Mesenchymal stem cell (in vitro differentiated cells and primary cell): ENCODE results near the gene C5orf47.
A peak's percentile ranks its signal among the peaks of the same experiment; 100 is the strongest.

Experiments used
- DNase-seq: peaks from one replicate; pipeline ENCODE4 v3.0.0-alpha.2; 2013
- H2AFZ ChIP-seq: one replicate; pipeline ENCODE4 v1.6.1; 2013; ENCODE audit warnings: low read depth, mild to moderate bottlenecking, control low read depth, inconsistent platforms, low read length, moderate library complexity
- H2AK5ac ChIP-seq: 2 replicates; pipeline ENCODE4 v1.6.1; 2013; ENCODE audit warnings: low read length, moderate library complexity, mild to moderate bottlenecking, inconsistent platforms; ENCODE audit not compliant: severe bottlenecking
- H2BK120ac ChIP-seq: one replicate; pipeline ENCODE4 v1.6.1; 2013; ENCODE audit warnings: low read depth, mild to moderate bottlenecking, inconsistent platforms, low read length, moderate library complexity
- H2BK12ac ChIP-seq, 2 experiments: one replicate each; pipeline ENCODE4 v1.6.1; 2013; ENCODE audit warnings: inconsistent platforms in 2 of 2, low read length in 2 of 2, mild to moderate bottlenecking in 2 of 2, moderate library complexity in 2 of 2, control low read depth in 1 of 2
- H2BK15ac ChIP-seq: one replicate; pipeline ENCODE4 v1.6.1; 2013; ENCODE audit warnings: mild to moderate bottlenecking, low read depth, inconsistent platforms; ENCODE audit not compliant: poor library complexity, severe bottlenecking
- H2BK5ac ChIP-seq: 2 replicates; pipeline ENCODE4 v1.6.1; 2013; ENCODE audit warnings: low read depth, mild to moderate bottlenecking, low read length, control low read depth, inconsistent platforms; ENCODE audit not compliant: poor library complexity, severe bottlenecking
- H3K14ac ChIP-seq, 2 experiments: one replicate each; pipeline ENCODE4 v1.6.1; 2013; ENCODE audit warnings: inconsistent platforms in 2 of 2, low read length in 2 of 2, control low read depth in 1 of 2, mild to moderate bottlenecking in 1 of 2, moderate library complexity in 1 of 2
- H3K18ac ChIP-seq, 2 experiments: one replicate each; pipeline ENCODE4 v1.6.1; 2013; ENCODE audit warnings: inconsistent platforms in 2 of 2, low read length in 2 of 2, control low read depth in 1 of 2, low read depth in 1 of 2, mild to moderate bottlenecking in 1 of 2
- H3K23ac ChIP-seq, 2 experiments: one replicate each; pipeline ENCODE4 v1.6.1; 2013; ENCODE audit warnings: inconsistent platforms in 2 of 2, low read length in 2 of 2, mild to moderate bottlenecking in 2 of 2, moderate library complexity in 2 of 2, control low read depth in 1 of 2
- H3K27ac ChIP-seq: 2 replicates; pipeline ENCODE4 v1.5.1; 2013; ENCODE audit warnings: mild to moderate bottlenecking, moderate library complexity, low read length, control low read depth, inconsistent platforms; ENCODE audit not compliant: poor library complexity, severe bottlenecking
- H3K27me3 ChIP-seq, 2 experiments: 2 replicates each; pipeline versions ENCODE4 v1.6.1 to v1.7.0; 2013; ENCODE audit warnings: low read length in 2 of 2, mild to moderate bottlenecking in 2 of 2, moderate library complexity in 2 of 2, control low read depth in 1 of 2, inconsistent platforms in 1 of 2; ENCODE audit not compliant: control insufficient read depth in 1 of 2, insufficient read depth in 1 of 2
- H3K36me3 ChIP-seq, 2 experiments: 2 replicates each; pipeline versions ENCODE4 v1.6.1 to v1.7.0; 2013; ENCODE audit warnings: low read length in 2 of 2, control low read depth in 1 of 2, inconsistent platforms in 1 of 2, low read depth in 1 of 2, mild to moderate bottlenecking in 1 of 2; ENCODE audit not compliant: insufficient read depth in 2 of 2, control insufficient read depth in 1 of 2
- H3K4ac ChIP-seq, 2 experiments: one replicate each; pipeline ENCODE4 v1.6.1; 2013; ENCODE audit warnings: inconsistent platforms in 2 of 2, low read length in 2 of 2, mild to moderate bottlenecking in 2 of 2, moderate library complexity in 2 of 2, control low read depth in 1 of 2, low read depth in 1 of 2
- H3K4me1 ChIP-seq: 2 replicates; pipeline ENCODE4 v1.6.1; 2013; ENCODE audit warnings: low read depth, low read length, control low read depth; ENCODE audit not compliant: control insufficient read depth, insufficient read depth
- H3K4me2 ChIP-seq: 2 replicates; pipeline ENCODE4 v1.6.1; 2013; ENCODE audit warnings: low read length, mild to moderate bottlenecking, inconsistent platforms; ENCODE audit not compliant: poor library complexity, severe bottlenecking
- H3K4me3 ChIP-seq, 2 experiments: 2 replicates each; pipeline versions ENCODE4 v1.5.1 to v1.7.0; 2013; ENCODE audit warnings: low read length in 2 of 2, mild to moderate bottlenecking in 2 of 2, control low read depth in 1 of 2, low read depth in 1 of 2; ENCODE audit not compliant: insufficient read depth in 1 of 2
- H3K79me1 ChIP-seq: replicated peaks from 2 replicates; pipeline ENCODE4 v1.6.1; 2013; ENCODE audit warnings: mild to moderate bottlenecking, control low read depth, low read length, inconsistent platforms; ENCODE audit not compliant: poor library complexity, severe bottlenecking
- H3K9ac ChIP-seq: 2 replicates; pipeline ENCODE4 v1.7.0; 2013; ENCODE audit warnings: mild to moderate bottlenecking, low read length, moderate library complexity
- H3K9me3 ChIP-seq: 2 replicates; pipeline ENCODE4 v1.7.0; 2013; ENCODE audit warnings: mild to moderate bottlenecking, low read length; ENCODE audit not compliant: control insufficient read depth
- H4K8ac ChIP-seq: one replicate; pipeline ENCODE4 v1.6.1; 2013; ENCODE audit warnings: inconsistent platforms, mild to moderate bottlenecking, low read length, moderate library complexity
- H4K91ac ChIP-seq: one replicate; pipeline ENCODE4 v1.6.1; 2013; ENCODE audit warnings: mild to moderate bottlenecking, low read length, inconsistent platforms
- WGBS: methylation state at CpG from one replicate; pipeline ENCODE4 v1.1.7; 2013; ENCODE audit warnings: mixed read lengths; 5-methylcytosine and 5-hydroxymethylcytosine counted together

Gene C5orf47

DNA sequence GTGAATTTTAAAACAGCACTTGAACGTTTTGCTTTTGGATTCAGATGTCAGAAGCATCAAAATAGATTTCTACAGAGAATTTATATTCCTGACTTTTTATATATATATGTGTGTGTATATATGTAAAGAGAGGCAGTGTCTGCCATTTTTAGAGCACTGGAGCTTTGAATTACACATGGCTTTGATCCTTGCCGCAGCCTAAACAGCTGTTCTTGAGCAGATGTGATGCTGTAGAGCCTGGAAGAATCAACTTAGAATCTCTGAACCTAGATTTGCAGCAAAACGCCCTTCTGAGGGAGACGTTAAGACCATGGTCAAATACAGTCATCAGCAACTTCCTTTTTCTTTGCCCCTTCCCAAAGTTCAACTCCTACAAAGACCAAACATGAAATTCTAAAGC lies 21.7 kb upstream of the C5orf47 start:
- Histone ChIP-seq H2BK5ac (no peak overlapping the region), H3K4me1 (peaks cover 10% of the 10 kb centered on the region), H3K4me2 (no peak overlapping the region), H3K9ac (no peak overlapping the region), H4K91ac (no peak overlapping the region), H3K4ac (no peak overlapping the region), H3K14ac (no peak overlapping the region), H2BK12ac (no peak overlapping the region), H2BK120ac (no peak overlapping the region), H3K27me3 (no peaks in the 10 kb centered on the region), H3K23ac (no peak overlapping the region), H2AFZ (no peak overlapping the region), H3K9me3 (no peaks in the 10 kb centered on the region), H4K8ac (no peak overlapping the region), H3K18ac (no peak overlapping the region), H3K27ac (no peak overlapping the region), H3K4me3 (no peak overlapping the region), H3K36me3 (no peaks in the 10 kb centered on the region), H2AK5ac (no peak overlapping the region), H2BK15ac (no peak overlapping the region), H3K79me1 (no peaks in the 10 kb centered on the region)
- no peak for DNase-seq
- 82% methylated on average over 3 of the region's 4 CpGs for WGBS

- WGBS, result 85% methylated on average over 9 of the region's 9 CpGs
- Histone ChIP-seq H2AFZ (no peak overlapping the region), H4K8ac (no peak overlapping the region), H2AK5ac (peak overlapping the region; percentile 50), H2BK120ac (no peak overlapping the region), H3K9me3 (no peaks in the 10 kb centered on the region), H3K18ac (peak overlapping the region; percentile 14 to 55), H3K4me3 (no peak overlapping the region), H3K4me2 (no peak overlapping the region), H3K14ac (no peak overlapping the region), H3K23ac (no peak overlapping the region), H2BK5ac (no peak overlapping the region), H4K91ac (peak overlapping the region; percentile 52), H2BK15ac (peak overlapping the region; percentile 74), H3K79me1 (no peaks in the 10 kb centered on the region), H3K27me3 (no peaks in the 10 kb centered on the region), H3K9ac (no peak overlapping the region), H3K4me1 (peaks cover 16% of the 10 kb centered on the region), H3K27ac (no peak overlapping the region), H3K4ac (peak overlapping the region in 1 of 2 experiments; percentile 46), H3K36me3 (no peaks in the 10 kb centered on the region), H2BK12ac (peak overlapping the region in 1 of 2 experiments; percentile 37)
- DNase-seq, result no peak
These were observed 20.7 kb upstream of the C5orf47 start for GRCh38 chr5:173968154-173968797.

DNA sequence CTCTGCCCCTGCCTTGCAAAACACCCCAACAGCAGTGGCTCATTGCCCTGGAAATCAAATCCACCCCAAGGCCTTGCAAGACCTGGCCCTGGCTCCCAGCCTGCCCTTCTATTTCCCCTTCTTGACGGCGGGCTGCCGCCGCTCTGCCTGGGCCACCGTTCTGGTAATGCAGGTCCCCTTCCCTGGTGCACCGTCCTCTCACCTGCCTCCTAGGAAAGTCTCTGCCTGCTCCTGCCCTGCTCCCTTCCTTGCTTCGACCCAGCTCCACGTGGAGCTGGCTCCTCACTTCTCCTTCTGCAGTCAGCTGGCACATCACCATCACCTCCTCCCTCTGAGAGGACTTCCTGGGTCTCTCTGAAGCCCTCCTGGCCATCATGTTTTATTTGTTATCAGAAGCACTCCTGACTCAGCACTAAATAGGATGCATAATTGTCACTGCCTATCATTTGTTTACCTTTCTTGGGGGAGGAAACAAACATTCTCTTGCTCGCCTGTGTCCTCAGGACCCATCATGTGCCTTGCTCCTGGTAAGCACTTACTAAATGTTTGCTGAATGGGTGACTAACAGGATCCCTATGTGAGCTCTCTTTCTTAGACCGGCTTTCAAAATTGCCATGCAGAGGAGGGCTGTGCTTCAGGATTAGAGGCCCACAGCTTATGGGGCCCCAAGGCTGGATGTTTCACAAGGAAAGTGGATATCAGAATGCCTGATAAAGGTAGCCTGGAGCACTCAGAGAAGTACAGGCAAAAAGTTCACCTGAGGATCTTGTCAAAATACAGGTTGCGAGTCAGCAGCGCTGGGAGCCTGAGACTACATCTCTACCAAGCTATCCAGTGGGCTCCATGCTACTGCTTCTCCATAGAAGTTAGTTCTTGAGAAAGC lies 19.6 kb upstream of the C5orf47 start:
- Histone ChIP-seq H3K4ac (peak overlapping the region; percentile 84 to 87), H2BK5ac (no peak overlapping the region), H3K4me1 (peaks cover 18% of the 10 kb centered on the region), H3K9ac (no peak overlapping the region), H3K4me2 (no peak overlapping the region), H3K14ac (peak overlapping the region in 1 of 2 experiments; percentile 86), H2AK5ac (no peak overlapping the region), H3K27ac (no peak overlapping the region), H4K8ac (peak overlapping the region; percentile 59), H3K27me3 (peaks cover 0 to 8% of the 10 kb centered on the region in 2 experiments), H3K79me1 (no peaks in the 10 kb centered on the region), H3K36me3 (no peaks in the 10 kb centered on the region), H2BK15ac (peak overlapping the region; percentile 73), H3K18ac (peak overlapping the region; percentile 65 to 95), H3K4me3 (no peak overlapping the region), H2BK120ac (peak overlapping the region; percentile 65), H2BK12ac (peak overlapping the region; percentile 59 to 92), H3K9me3 (no peaks in the 10 kb centered on the region), H2AFZ (no peak overlapping the region), H3K23ac (no peak overlapping the region), H4K91ac (peak overlapping the region; percentile 60)
- 65% methylated on average over 12 of the region's 12 CpGs for WGBS
- peak; percentile 91 for DNase-seq
